Measurements from ENCODE around the gene ANKRD44.

GRCh38 chr2:197251163-197251562 is 59.4 kb downstream of the ANKRD44 start:
- TF ChIP-seq POLR2A (IDR thresholded peaks at IDR 0.05; ENCODE audit: extremely low read depth, insufficient read length) (no peak), CTCF (IDR thresholded peaks at IDR 0.05; ENCODE audit: low read depth, low read length) (no peak)

All from NB4 (cell line).